GM10266 (cell line): Measurements from ENCODE around the gene ADCY5.

Experiments used
- DNase-seq: peaks from one replicate; pipeline ENCODE4 v3.0.0; 2012; ENCODE audit errors: extremely low spot score
- CTCF ChIP-seq: IDR thresholded peaks from 2 replicates; pipeline ENCODE4 v1.5.1; 2012; ENCODE audit warnings: mild to moderate bottlenecking, low read depth; ENCODE audit not compliant: control insufficient read depth, insufficient read depth; ENCODE audit errors: missing control alignments

The ADCY5 gene

GRCh38 chr3:123447749-123448517, 957 bp downstream of the ADCY5 start:
- peak; percentile 58 for TF ChIP-seq CTCF
- DNase-seq, result peak; percentile 76

- DNase-seq, result no peak
- TF ChIP-seq CTCF, result no peak
Measured at GRCh38 chr3:123447416-123447748, 1.5 kb downstream of the ADCY5 start.

- peak; percentile 32 for DNase-seq
Measured at GRCh38 chr3:123446610-123447109, 2.2 kb downstream of the ADCY5 start.

GRCh38 chr3:123446210-123446609, 2.7 kb downstream of the ADCY5 start:
- peak; percentile 19 for DNase-seq
- TF ChIP-seq CTCF, result no peak

More at GRCh38 chr3:123446610-123447109, 2.2 kb downstream of the ADCY5 start:
- no peak for TF ChIP-seq CTCF

GRCh38 chr3:123445702-123446101, 3.2 kb downstream of the ADCY5 start:
- DNase-seq, result no peak
- no peak for TF ChIP-seq CTCF

GRCh38 chr3:123444744-123445143, 4.1 kb downstream of the ADCY5 start:
- no peak for DNase-seq
- TF ChIP-seq CTCF, result no peak

- TF ChIP-seq CTCF, result no peak
- no peak for DNase-seq
Measured at GRCh38 chr3:123444023-123444422, 4.9 kb downstream of the ADCY5 start.
